Stimulated activated CD8-positive, alpha-beta memory T cell treated with anti-CD3 and anti-CD28 coated beads, Interleukin-4, amount 100 ng/mL, for 4 hours (primary cell): ENCODE measurements around the gene MAPK1.
"Not testable (repeated sequence)": the region's sequence is repeated elsewhere in the genome, so short reads cannot be mapped to it uniquely, and the experiment has no call there.

ENCODE experiments used
- DNase-seq, 2 donors: peaks; one replicate each; pipeline ENCODE4 v3.0.0-alpha.2; 2020; ENCODE audit warnings: low read depth in 2 of 2, low spot score in 1 of 2

MAPK1 gene

DNA sequence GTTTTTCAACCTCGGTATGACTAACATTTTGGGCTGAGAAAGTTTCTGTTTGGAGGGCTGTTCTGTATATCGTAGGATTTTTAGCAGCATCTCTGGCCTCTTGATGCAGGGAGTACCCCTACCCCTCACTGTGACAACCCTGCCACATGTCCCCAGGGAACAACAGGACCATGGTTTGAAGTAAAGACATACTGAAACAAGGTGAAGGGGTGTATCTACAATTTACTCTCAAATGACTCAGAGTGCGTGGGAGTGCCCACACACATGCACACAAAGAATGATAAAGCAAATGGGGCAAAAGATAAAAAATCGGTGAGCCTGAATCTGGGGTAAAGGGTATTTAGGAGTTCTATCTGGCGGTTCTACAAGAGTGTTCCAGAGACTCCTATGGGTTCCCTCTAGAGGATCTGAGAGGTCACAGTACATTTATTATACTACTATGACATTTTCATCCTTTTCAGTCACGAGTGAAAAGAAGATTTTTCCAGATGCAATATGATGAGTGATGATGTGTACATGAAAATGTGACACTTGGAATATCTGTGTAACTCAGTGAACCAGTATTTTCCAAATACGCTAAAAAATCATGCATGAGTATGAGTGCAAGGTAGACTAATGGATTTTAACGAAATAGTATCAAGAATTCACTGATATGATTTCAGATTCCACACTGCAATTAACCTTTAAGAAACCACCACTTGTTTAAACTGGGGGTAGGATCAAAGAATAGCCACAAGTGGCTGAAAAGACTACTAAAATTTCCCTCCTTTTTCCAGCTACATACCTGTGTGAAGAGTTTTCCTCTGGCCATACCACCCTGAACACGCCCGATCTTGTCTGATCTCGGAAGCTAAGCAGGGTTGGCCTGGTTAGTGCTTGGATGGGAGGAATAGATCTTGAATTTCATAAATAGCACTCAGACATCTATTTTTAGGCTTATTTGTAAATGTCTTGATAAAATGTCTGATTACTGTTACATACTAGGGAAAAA is 75.5 kb downstream of the MAPK1 start:
- no peak for DNase-seq

DNA sequence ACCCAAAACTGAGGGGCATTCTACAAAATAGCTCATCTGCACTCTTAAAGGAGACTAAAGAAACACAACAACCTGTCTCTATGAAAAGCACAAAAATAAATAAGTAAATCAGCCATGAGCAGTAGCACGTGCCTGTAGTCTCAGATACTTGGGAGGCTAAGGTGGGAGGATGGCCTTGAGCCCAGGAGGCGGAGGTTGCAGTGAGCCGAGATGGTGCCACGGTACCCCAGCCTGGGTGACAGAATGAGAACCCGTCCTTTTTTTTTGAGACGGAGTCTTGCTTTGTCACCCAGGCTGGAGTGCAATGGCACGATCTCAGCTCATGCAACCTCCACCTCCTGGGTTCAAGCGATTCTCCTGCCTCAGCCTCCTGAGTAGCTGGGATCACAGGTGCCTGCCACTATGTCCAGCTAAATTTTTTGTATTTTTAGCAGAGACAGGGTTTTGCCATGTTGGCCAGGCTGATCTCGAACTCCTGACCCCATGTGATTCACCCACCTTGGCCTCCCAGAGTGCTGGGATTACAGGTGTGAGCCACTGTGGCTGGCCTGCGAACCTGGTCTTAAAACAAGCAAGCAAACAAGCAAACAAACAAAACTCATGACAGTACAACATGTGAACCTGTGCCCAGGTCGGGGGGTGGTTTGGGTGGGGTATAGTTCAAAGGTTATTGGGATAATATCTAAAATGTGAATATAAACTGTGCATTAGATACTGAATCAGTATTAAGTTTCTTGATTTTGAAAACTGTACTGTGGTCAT is 76.4 kb downstream of the MAPK1 start:
- DNase-seq = not testable (repeated sequence)

DNA sequence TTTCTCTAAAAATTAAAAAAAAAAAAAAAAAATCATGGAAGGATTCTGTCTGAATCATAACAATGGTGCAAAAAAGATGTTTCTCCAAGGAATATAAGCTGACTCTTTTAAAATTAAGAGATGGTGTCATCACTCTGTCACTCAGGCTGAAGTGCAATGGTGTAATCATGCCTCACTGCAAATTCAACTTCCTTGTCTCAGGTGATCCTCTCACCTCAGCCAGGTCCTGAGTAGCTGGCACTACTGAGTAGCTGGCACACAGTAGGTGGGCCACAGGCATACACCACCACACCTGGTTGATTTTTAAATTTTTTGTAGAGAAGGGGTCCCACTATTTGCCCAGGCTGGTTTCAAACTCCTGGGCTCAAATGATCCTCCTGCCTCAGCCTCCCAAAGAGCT is 77.1 kb downstream of the MAPK1 start:
- no peak for DNase-seq

- DNase-seq = not testable (repeated sequence)
Observed at GRCh38 chr22:21787565-21787964, 79.9 kb downstream of the MAPK1 start.

- DNase-seq = no peak
Observed at GRCh38 chr22:21780259-21780658, 87.2 kb downstream of the MAPK1 start.

DNA sequence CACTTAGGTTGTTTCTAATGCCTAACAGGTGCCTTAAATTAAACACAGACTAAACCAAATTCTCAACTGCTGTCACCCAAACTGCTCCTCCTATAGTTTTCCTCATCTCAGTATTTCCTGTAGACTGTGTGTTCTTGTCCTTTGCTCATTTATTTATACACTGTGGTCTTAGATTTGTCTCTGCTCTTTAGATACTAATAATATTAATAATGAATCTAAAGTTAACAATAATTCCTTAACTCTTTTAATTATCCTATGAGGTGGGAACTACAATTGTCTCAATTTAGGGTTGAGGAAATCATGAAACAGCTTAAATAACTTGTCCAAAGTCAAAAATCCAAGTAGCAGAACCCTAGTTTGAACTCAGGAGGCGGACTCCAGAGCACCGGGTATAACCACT is 88.0 kb downstream of the MAPK1 start:
- DNase-seq = no peak

DNA sequence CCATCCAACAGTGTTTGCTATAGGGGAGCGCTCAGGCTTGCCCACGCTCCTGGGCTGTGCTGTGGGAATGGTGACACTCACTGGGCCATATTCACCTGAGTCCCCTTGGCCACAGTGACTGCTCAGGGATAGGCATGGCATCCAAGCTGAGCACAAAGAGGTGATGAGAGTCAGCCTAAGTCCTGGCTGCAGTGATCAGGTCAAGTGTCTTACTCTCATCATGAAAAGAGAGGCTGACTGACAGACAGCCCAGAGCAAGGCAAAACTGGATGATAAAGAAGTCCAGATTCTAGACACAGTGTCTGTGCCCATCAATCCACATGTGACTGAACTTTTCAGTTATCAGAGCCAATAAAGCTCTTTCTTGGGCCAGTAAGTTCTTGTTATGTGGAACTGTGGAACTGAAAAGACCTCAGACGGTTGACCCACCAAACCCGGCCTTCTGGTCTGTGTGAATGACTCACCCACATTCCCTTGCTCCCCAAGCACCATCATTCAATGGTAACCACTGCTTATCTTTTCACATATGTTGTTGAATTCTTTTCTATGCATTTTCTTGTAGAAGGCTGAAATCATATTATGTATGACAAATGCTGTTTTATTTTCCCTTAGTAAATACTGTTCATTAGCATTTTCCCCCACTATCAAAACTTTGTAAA is 88.6 kb downstream of the MAPK1 start:
- DNase-seq = no peak

GRCh38 chr22:21771631-21771976 is 95.8 kb downstream of the MAPK1 start:
- no peak for DNase-seq

GRCh38 chr22:21768435-21768834 is 99.0 kb downstream of the MAPK1 start:
- DNase-seq = no peak

DNA sequence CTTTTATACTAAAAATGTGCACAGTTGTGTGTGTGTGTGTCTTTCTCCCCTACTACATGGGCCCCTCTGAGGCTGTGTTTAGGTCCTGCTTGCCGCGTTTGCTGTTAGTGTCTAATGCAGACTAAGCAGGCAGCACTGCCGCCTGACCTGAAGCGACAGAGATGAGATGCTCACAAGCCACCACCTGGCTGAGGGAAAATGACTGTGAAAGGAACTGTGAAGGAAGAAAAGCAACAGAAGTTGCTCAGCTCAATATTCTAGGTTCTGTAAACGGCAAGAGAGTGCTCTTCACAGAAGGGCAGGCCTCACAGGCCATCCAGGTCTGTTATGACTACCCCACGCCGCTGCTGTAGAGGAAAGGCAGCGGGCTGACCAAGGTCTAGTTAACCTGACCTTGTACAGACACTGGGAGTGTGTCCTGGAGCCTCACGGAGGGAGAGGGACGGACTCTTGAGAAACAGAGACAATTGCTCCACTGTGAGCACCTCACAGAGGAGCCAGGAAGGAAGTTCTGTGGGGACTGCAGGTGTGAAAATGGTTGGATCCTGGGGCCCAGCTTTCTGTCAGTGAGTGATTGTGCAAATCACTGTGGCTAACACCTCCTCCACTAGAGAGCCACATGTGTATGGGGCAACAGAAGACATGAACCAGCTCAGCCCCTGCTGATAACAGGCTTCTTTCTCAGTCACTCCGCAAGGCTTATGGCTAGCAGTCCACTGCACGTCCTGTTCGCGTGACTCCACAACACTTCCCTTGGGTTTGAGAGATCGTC is 100.6 kb downstream of the MAPK1 start:
- peak; percentile 12 to 64 for DNase-seq

DNA sequence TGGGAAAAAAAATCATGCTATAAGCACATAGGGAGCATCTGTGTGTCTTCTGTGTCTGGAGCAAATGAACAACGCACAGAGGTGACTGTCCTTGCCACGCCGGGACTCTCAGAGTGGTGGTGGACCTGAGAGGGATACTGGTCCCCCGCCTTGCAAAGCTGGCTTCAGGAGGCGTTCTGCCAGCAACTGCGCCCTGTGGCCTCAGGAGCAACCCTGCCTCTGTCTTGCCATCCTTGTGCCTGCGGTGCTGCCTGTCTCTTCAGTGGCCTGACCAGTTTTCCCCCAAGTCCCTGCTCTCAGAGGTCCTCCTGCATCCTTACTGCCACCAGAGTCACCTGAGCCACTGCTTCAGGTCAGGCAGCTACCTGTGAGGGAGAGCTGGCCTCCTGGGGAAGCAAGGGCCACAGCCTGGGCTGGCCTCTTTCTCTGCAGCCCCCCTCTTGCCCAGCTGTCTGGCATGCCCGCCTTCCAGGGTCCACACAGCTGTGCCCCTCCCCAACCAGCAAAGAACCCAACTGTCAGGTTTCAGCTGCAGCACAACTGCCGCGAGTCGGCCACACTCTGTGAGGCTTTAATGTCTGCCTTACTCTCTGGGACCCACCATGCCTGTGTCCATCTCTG is 101.4 kb downstream of the MAPK1 start:
- no peak for DNase-seq

DNA sequence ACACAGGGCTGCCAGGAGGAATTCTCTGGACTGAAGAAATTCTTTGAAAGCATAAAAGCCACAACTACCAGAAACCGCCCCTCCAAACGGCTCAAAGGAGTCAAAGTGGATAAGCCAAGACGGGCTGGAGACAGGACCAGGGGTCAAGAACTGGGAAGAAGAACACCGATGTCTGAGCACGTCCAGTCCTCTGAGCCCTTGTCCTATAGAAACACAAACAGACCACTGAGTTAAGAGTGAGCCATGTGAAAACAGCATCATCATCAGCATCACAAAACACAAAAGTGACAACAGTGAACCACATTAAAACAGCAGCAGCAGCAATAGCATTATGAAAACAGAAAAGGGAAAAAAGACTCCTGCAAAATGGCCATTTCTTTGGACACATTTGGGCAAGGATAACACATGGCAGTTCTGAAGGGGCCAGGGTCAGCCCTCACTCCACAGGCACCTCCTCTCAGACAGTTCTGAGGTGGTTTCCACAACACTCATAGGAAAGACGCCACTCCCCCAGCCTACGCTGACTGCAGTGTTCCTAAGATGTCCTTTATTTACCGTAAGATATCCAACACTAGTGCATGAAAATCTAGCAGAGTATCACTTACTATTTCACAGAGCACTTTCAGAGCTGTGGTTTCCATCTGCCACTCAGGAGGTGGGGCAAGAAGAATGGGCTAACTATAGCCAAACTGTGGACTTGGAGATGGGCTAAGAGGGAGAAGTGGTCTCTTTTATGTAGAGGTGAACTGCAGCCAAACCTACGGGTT is 103.2 kb downstream of the MAPK1 start:
- no peak for DNase-seq

- DNase-seq = peak in 1 of 2 donors; percentile 51
Observed at GRCh38 chr22:21762712-21763581, 104.5 kb downstream of the MAPK1 start.

- DNase-seq = no peak
Observed at GRCh38 chr22:21761994-21762680, 105.3 kb downstream of the MAPK1 start.

DNA sequence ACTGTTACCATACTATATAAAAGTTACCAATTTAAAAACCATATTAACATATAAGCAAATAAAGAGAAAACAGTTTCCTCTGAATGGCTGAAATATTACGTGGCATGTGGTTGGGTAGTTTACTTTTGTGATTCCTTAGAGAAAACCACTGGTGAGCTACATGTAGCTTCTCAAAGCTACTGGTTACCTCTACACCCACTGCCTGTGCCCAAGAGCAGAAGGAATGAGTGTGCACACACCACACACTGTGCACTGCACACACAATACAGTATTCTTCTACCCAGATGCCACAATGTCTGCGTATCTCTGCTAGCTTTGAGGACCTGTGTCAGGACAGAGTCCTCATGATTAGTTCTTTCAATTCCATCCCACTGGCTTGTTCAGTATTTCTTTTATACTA is 106.4 kb downstream of the MAPK1 start:
- DNase-seq = no peak

- no peak for DNase-seq
Observed at GRCh38 chr22:21760640-21761039, 106.8 kb downstream of the MAPK1 start.

DNA sequence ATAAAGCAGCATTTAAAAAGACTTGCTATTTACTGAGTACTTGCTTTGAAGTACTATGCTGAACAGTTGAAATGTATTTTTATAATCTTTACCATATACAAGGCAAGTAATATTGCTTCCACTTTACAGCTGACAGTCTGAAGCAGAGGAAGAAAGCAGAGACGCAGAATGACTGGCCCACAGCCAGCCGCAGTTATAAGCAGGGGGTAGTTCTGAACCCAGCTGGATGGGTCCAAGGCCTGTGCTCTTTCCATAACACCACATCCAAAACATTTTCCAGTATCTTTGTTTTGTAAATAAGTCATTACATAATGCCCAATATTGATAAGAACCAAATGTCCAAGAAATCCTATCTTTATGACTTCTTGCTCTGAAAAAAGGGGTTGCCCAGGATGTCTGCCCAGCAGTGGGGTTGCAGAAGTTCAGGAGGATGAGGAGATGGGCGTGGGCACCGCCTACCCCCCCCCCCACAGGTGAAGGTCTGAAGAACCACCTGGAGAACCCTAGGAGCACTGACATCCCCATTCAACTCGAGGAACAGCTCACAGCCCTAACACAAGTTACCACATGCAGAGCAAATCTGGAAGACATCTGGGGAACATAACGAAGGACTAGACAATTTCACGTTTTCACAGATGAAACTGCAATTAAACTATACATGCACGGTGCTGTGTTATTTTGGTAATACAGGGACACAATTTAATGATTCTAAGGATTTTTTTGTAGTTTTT is 107.6 kb downstream of the MAPK1 start:
- DNase-seq = no peak

- DNase-seq = no peak
Observed at GRCh38 chr22:21759093-21759492, 108.4 kb downstream of the MAPK1 start.
